ENCODE data around the gene ACACA.

ACACA gene

GRCh38 chr17:37043201-37043600, 363.4 kb downstream of the ACACA start:
- TF ChIP-seq JUND (IDR thresholded peaks at IDR 0.05; ENCODE audit: low read depth) = no peak
- in situ Hi-C loops (cut with HindIII; ENCODE audit: low pct_unique_long_range_greater_than_20kb, low sequenced_read_pairs) = no loop called here
- DNase-seq (ENCODE audit: low read depth in 1 of 2, low spot score in 1 of 2) = no peak

- in situ Hi-C loops (cut with HindIII; ENCODE audit: low pct_unique_long_range_greater_than_20kb, low sequenced_read_pairs) = no loop called here
- no peak for DNase-seq (ENCODE audit: low read depth in 1 of 2, low spot score in 1 of 2)
- TF ChIP-seq JUND (IDR thresholded peaks at IDR 0.05; ENCODE audit: low read depth) = no peak
These were observed 364.7 kb downstream of the ACACA start for GRCh38 chr17:37041932-37042331.

- in situ Hi-C loops (cut with HindIII; ENCODE audit: low pct_unique_long_range_greater_than_20kb, low sequenced_read_pairs) = no loop called here
These were observed 367.4 kb downstream of the ACACA start for GRCh38 chr17:37039269-37039668.

GRCh38 chr17:37037590-37038155, 369.0 kb downstream of the ACACA start:
- DNase-seq (ENCODE audit: low read depth in 1 of 2, low spot score in 1 of 2) = no peak
- in situ Hi-C loops (cut with HindIII; ENCODE audit: low pct_unique_long_range_greater_than_20kb, low sequenced_read_pairs) = no loop called here
- no peak for TF ChIP-seq JUND (IDR thresholded peaks at IDR 0.05; ENCODE audit: low read depth)

More at GRCh38 chr17:37039269-37039668, 367.4 kb downstream of the ACACA start:
- no peak for TF ChIP-seq JUND (IDR thresholded peaks at IDR 0.05; ENCODE audit: low read depth)
- no peak for DNase-seq (ENCODE audit: low read depth in 1 of 2, low spot score in 1 of 2)
